Body of pancreas (tissue), 4 donors: ENCODE measurements around the gene PCBP3.

Source experiments
- POLR2A ChIP-seq, 3 donors: fragments of 450-650 bp; IDR thresholded peaks; one replicate each; pipeline ENCODE4 v1.6.1; 2016; ENCODE audit warnings: antibody characterized with exemption in 3 of 3, mild to moderate bottlenecking in 2 of 3
- TF ChIP-seq, protein P1 (sequence below), 7 experiments: fragments of 450-650 bp in 4 of 7; fragments of 200-600 bp in 3 of 7; sonication (generic) in 3 of 7; IDR thresholded peaks; one replicate each; pipeline ENCODE4 v1.5.1; 2016 to 2019; ENCODE audit warnings: antibody characterized with exemption in 7 of 7

- TF ChIP-seq, protein P1, sequence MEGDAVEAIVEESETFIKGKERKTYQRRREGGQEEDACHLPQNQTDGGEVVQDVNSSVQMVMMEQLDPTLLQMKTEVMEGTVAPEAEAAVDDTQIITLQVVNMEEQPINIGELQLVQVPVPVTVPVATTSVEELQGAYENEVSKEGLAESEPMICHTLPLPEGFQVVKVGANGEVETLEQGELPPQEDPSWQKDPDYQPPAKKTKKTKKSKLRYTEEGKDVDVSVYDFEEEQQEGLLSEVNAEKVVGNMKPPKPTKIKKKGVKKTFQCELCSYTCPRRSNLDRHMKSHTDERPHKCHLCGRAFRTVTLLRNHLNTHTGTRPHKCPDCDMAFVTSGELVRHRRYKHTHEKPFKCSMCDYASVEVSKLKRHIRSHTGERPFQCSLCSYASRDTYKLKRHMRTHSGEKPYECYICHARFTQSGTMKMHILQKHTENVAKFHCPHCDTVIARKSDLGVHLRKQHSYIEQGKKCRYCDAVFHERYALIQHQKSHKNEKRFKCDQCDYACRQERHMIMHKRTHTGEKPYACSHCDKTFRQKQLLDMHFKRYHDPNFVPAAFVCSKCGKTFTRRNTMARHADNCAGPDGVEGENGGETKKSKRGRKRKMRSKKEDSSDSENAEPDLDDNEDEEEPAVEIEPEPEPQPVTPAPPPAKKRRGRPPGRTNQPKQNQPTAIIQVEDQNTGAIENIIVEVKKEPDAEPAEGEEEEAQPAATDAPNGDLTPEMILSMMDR (IDR thresholded peaks at IDR 0.05) = no peak
- no peak for TF ChIP-seq POLR2A (IDR thresholded peaks at IDR 0.05)
These were observed 213.4 kb downstream of the PCBP3 start for GRCh38 chr21:45856906-45857305.
